DMS 273 treated with DMSO at 0.1 percent for 48 hours (cell line): ENCODE measurements around the gene MDM1.

Experiments
- DNase-seq: peaks from one replicate; lab custom pipeline; 2025; lab: John Stamatoyannopoulos, UW

The MDM1 gene

GRCh38 chr12:68321140-68321539 lies 11.0 kb downstream of the MDM1 start:
- DNase-seq, result no peak

- DNase-seq, result no peak
Observed at GRCh38 chr12:68319988-68320623, 12.1 kb downstream of the MDM1 start.

GRCh38 chr12:68317047-68317667 lies 15.0 kb downstream of the MDM1 start:
- no peak for DNase-seq

DNA sequence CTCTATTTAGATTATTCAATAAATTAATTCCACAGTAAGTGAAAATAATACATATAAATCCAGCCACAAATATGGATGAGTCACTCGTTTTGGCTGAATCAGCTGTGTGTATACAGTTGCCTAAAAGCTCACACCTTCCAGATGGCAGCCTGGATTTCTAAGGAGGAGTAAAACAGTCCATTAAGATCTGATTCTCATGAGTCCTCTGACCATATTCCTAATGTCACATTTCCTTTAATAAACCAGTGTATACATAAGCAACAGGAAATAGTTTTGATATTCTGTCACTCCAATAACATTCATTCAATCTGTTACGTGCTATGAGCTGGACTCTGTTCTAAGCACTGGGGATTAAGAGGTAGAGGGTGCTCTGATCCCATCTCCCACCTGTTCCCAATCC lies 21.8 kb downstream of the MDM1 start:
- DNase-seq, result no peak

DNA sequence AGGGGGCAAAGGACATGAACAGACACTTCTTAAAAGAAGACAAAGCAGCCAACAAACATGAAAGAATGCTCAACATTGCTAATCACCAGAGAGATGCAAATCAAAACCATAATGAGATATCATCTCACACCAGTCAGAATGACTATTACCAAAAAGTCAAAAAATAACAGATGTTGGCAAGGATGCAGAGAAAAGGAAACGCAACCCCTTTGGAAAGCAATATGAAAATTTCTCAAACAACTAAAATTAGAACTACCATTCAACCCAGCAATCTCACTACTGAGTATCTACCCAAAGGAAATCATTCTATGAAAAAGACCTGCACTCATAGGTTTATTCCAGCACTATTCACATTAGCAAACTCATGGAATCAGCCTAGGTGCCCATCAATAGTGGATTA lies 25.6 kb downstream of the MDM1 start:
- no peak for DNase-seq

DNA sequence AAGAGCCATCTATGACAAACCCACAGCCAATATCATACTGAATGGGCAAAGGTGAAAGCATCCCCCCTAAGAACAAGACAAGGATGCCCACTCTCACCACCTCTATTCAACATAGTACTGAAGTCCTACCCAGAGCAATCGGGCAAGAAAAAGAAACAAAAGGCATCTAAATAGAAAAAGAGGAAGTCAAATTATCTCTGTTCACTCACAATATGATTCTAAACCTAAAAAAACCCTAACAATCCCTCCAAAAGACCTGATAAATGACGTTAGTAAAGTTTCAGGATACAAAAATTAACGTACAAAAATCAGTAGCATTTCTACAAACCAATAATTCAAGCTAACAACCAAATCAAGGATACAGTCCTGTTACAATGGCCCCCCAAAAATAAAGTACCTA lies 26.9 kb downstream of the MDM1 start:
- DNase-seq, result no peak

- DNase-seq, result no peak
Observed at GRCh38 chr12:68304626-68305025, 27.5 kb downstream of the MDM1 start.

DNA sequence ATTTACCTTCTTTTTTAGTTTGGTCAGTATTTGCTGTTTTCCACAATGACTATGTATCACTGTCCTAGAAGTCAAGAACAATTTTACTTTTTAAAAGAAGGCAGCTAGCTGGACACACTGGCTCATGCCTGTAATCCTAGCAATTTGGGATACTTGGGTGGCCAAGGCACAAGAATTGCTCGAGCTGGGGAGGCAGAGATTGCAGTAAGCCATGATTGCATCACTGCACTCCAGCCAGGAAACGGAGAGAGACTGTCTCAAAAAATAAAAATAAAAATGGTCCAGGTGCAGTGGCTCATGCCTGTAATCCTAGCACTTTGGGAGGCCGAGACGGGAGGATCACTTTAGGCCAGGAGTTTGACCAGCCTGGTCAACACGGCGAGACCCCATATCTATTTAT lies 28.3 kb downstream of the MDM1 start:
- no peak for DNase-seq

- no peak for DNase-seq
Observed at GRCh38 chr12:68297929-68298328, 34.2 kb downstream of the MDM1 start.

GRCh38 chr12:68294251-68294650 lies 37.9 kb downstream of the MDM1 start:
- no peak for DNase-seq

DNA sequence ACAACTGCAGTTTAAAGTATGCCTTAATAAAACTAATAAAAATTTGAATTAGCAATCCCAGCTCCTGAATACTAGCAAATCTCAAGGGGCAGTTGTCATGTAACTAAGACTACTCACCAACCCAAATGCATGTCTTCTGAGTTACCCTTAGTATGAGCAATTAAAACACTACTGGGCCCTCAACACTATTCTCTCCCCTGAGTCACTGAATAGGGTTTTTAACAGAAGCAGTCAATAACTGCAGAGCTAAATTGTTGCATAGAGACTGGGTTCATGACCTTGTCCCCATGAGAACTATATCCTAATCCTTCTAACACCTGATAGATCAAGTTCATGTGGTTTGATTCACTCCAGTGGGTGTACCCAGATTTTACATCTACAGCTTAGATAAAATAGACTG lies 38.8 kb downstream of the MDM1 start:
- DNase-seq, result no peak

GRCh38 chr12:68292151-68292943 lies 39.8 kb downstream of the MDM1 start:
- DNase-seq, result no peak

DNA sequence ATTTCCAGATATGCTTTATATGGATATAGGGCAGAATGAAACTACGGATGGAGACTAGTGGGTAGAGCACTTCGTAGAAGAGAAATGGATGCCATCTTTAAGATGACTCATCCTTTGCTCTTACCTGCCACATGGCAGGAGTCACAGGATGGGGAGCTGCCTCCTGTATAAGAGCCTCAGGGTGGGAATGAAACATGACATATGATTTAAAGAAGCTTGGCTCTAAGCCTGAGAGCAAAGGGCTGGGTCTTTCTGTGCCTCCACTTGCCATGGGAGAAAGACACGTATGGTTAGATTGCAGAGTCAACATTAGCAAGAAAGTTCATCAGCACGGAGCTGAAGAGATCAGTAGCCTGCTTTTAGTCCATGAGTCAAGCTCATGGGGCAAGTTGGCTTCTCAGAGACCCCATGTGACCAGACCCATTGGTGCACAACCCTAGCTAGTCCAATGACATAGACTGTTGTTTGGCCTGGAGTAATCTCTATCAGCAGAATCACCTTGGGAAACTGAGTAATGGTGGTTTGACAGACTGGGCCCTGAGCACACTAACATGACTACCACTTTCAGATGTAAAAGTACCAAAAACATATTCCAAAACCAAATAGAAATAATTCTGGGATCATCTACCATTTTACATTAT lies 40.6 kb downstream of the MDM1 start:
- no peak for DNase-seq

DNA sequence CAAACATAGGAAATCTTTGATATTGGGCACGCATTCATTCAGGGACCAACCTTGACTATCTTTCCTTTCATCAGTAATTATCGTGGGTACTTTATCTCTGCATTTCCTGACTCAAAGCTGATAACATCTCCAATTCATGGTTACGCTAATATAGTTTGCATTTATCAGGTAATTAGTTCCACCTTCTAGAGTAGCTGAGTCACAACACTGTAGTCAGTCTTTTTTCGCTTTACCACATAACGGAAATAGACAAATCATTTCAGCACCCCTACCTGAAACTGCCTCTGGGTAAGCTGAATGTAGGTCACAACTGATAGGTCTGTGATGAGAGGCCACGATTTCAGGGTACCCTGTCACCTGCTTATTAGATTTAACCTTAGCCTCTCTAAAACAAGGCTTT lies 42.0 kb downstream of the MDM1 start:
- no peak for DNase-seq

DNA sequence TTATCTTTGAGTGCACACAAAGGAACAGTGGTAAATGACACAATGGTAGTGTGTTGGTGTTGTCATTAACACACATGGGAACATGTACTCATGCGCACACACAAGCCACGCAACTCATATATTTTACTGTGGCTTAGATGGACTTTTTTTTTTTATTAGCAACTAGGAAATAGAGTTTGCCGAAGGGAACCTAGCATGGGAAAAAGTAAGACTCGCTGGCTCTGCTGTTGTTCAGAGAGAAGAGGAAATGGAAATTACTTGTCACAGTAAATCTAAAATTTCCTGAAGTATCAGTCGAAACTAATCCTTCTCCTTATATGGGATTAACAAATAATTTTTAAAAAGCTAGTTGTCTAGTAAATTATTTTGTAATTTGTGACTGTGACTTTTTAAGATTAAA lies 45.1 kb downstream of the MDM1 start:
- no peak for DNase-seq

GRCh38 chr12:68286396-68286795 lies 45.8 kb downstream of the MDM1 start:
- no peak for DNase-seq

DNA sequence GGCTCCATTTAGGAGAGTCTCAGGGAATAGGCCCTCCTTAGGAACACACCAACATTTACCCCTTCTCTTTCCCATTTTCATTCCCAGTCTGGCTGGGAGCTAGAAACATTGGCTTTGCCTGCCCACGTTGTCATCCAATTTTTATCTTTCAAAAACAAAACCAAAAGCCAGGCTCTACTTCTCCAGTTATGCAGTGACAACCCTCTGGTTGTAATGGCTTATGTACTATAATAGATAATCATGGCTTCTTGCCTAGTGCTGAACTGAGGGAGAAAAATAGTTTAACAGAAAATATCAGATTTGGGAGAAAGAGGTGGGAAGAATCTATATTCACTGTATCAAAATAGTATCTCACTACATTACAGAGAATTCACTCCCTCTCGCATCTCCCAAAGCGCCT lies 46.6 kb downstream of the MDM1 start:
- DNase-seq, result no peak

DNA sequence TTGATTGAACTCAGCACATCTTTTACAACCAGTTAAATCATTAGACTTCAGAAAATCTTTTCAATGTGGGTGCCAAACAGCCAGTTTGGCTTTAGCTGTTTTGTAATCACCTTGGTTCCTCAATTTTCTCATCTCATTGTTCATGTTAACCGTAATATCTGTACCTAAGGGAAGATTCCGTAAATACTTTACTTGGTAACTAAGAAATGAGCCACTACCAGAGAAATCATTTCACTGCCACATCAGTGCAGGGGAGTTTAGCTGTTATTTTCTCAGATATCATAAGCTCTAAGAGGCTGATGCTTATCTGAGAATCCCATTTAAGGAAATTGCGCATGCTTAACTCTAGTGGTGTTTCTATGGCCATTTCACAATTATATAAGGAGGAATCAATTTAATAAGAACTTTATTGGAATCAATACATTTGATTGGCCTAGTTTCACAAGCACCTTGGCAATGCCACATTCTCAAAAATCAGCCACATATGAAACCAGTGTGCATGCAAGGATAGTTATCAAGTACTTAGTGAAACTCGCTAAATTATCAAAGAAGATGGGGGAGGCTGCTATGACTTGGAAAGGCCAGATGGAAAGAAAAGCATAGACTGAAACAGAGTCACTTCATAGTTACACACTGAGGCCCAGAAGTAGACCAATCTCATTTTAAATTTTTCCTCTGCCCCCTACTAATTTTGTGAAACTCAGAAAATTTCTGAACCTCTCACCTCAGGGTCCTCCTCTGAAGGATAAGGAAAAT lies 50.7 kb downstream of the MDM1 start:
- DNase-seq, result no peak

DNA sequence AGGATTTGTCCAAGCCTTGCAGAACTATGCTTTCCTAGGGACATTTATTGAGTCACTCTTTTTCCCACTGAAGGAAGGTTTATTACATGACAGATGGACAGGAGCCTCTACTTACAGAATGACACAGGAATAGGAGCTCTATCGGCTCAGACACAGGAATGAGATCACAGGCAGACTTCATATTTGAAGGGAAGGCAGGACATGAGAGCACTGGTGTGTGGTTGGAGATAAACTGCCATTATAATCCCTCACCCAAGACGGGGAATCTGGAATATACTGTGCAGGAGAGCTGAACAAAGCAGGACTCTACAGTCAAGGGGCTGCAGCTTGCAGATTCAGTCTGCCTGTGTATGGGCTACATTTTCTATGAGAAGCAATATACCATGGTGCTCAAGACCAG lies 51.9 kb downstream of the MDM1 start:
- no peak for DNase-seq

DNA sequence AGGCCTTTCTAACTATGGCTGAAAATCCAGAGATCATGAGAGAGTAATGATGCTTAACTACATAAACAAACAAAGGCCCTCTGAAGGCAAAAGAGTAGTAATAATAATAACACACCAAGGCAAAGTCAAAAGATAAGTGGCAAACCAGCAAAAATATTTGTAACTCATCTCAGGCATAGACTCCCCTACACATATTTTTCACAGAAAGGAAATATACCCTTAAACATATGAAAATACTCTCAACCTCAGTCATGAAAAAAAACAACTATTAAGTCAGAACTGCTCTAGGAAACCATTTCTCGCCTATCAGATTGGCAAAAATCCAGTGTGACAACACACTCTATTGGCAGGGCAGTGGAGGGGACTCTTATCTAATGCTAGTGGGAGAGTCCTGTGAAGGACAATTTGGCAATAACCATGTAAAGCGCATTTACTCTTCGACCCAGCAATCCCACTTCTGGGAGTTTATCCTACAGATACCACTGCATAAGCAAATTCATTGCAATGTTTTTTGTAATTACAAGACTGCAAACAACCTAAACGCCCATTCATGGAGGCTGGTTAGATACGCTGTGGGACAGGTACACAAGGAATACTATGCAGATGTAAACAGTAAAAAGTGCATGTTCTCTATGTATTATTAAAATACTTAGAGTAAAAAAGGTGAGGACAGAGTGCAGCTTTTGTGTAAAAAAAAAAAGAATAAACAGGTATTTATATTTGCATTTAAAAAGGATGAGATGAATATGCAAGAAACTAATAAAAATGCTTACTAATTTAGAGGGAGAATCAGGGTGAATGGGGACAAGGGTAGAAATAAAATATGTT lies 52.7 kb downstream of the MDM1 start:
- DNase-seq, result no peak

GRCh38 chr12:68276402-68276930 lies 55.7 kb downstream of the MDM1 start:
- DNase-seq, result no peak
